ENCODE measurements around the gene RAD50.

The RAD50 gene

DNA sequence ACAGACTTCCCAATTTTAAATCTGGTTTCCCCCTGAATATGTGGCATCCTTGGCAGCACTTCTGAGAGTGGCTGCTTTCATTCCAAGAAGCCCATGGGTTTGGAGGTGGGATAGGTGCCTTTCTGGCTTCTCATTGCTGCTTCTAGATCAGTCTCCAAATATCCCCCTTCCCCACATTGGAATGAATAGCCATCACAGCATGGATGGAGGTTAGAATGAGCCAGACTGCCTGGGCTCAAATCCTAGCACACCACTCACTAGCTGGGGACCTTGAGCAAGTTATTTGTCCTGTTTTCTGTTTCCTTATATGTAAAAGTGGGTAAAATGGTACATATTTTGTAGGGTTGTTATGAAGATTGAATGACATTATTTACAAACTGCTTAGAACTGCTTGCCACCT lies 87.4 kb downstream of the RAD50 start:
- no peak overlapping the region for H3K27ac ChIP-seq (ENCODE audit: poor library complexity, severe bottlenecking)
- ATAC-seq (ENCODE audit: low read depth) (no peak), DNase-seq (ENCODE audit: low spot score) (no peak)
- peaks cover 36% of the 10 kb centered on the region for H3K36me3 ChIP-seq (ENCODE audit: low read depth)
- no peak for TF ChIP-seq CTCF (IDR thresholded peaks at IDR 0.05; ENCODE audit: poor library complexity, severe bottlenecking)
- no peaks in the 10 kb centered on the region for H3K4me1 ChIP-seq (ENCODE audit: insufficient read depth, poor library complexity, severe bottlenecking)
- no peaks in the 10 kb centered on the region for H3K9me3 ChIP-seq (ENCODE audit: severe bottlenecking)
- H3K4me3 ChIP-seq (ENCODE audit: severe bottlenecking) = no peak overlapping the region
- no peaks in the 10 kb centered on the region for H3K27me3 ChIP-seq (ENCODE audit: insufficient read depth, poor library complexity, severe bottlenecking)

GRCh38 chr5:132646583-132647266 lies 89.9 kb downstream of the RAD50 start:
- TF ChIP-seq CTCF (IDR thresholded peaks at IDR 0.05; ENCODE audit: poor library complexity, severe bottlenecking) = no peak
- no peak for ATAC-seq (ENCODE audit: low read depth)
- no peaks in the 10 kb centered on the region for H3K4me1 ChIP-seq (ENCODE audit: insufficient read depth, poor library complexity, severe bottlenecking)
- H3K36me3 ChIP-seq (ENCODE audit: low read depth) = peaks cover 13% of the 10 kb centered on the region
- H3K27me3 ChIP-seq (ENCODE audit: insufficient read depth, poor library complexity, severe bottlenecking) = no peaks in the 10 kb centered on the region
- no peaks in the 10 kb centered on the region for H3K9me3 ChIP-seq (ENCODE audit: severe bottlenecking)
- no peak for DNase-seq (ENCODE audit: low spot score)
- H3K4me3 ChIP-seq (ENCODE audit: severe bottlenecking) = no peak overlapping the region
- H3K27ac ChIP-seq (ENCODE audit: poor library complexity, severe bottlenecking) = no peak overlapping the region

DNA sequence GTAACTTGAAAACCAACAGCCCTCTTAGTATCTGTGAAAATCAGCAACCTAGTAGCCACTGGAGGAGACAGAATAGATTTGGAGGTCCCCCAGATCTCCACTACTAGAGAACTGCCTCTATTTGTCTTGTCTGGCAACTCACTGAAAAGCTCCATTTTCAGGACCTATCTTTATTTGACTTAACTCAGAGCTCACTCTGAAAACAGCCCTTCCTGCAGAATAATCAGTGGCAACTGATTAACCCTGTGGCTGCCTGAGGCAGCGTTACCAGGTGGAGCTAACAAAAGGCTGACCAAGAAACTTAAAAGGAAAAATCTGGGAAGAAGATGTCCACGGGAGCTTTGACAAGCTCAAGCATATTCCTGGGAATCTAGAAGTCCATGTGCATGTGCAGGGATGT lies 90.7 kb downstream of the RAD50 start:
- TF ChIP-seq CTCF (IDR thresholded peaks at IDR 0.05; ENCODE audit: poor library complexity, severe bottlenecking) = no peak
- Histone ChIP-seq H3K27ac (ENCODE audit: poor library complexity, severe bottlenecking) (no peak overlapping the region), H3K9me3 (ENCODE audit: severe bottlenecking) (no peaks in the 10 kb centered on the region), H3K4me1 (ENCODE audit: insufficient read depth, poor library complexity, severe bottlenecking) (no peaks in the 10 kb centered on the region), H3K27me3 (ENCODE audit: insufficient read depth, poor library complexity, severe bottlenecking) (no peaks in the 10 kb centered on the region), H3K36me3 (ENCODE audit: low read depth) (peaks cover 7% of the 10 kb centered on the region), H3K4me3 (ENCODE audit: severe bottlenecking) (no peak overlapping the region)
- ATAC-seq (ENCODE audit: low read depth) = no peak
- no peak for DNase-seq (ENCODE audit: low spot score)

GRCh38 chr5:132648355-132648754 lies 91.6 kb downstream of the RAD50 start:
- no peaks in the 10 kb centered on the region for H3K4me1 ChIP-seq (ENCODE audit: insufficient read depth, poor library complexity, severe bottlenecking)
- no peak overlapping the region for H3K27ac ChIP-seq (ENCODE audit: poor library complexity, severe bottlenecking)
- ATAC-seq (ENCODE audit: low read depth) (no peak), DNase-seq (ENCODE audit: low spot score) (no peak)
- TF ChIP-seq CTCF (IDR thresholded peaks at IDR 0.05; ENCODE audit: poor library complexity, severe bottlenecking) = no peak
- no peak overlapping the region for H3K4me3 ChIP-seq (ENCODE audit: severe bottlenecking)
- H3K9me3 ChIP-seq (ENCODE audit: severe bottlenecking) = no peaks in the 10 kb centered on the region
- no peaks in the 10 kb centered on the region for H3K36me3 ChIP-seq (ENCODE audit: low read depth)
- H3K27me3 ChIP-seq (ENCODE audit: insufficient read depth, poor library complexity, severe bottlenecking) = no peaks in the 10 kb centered on the region

DNA sequence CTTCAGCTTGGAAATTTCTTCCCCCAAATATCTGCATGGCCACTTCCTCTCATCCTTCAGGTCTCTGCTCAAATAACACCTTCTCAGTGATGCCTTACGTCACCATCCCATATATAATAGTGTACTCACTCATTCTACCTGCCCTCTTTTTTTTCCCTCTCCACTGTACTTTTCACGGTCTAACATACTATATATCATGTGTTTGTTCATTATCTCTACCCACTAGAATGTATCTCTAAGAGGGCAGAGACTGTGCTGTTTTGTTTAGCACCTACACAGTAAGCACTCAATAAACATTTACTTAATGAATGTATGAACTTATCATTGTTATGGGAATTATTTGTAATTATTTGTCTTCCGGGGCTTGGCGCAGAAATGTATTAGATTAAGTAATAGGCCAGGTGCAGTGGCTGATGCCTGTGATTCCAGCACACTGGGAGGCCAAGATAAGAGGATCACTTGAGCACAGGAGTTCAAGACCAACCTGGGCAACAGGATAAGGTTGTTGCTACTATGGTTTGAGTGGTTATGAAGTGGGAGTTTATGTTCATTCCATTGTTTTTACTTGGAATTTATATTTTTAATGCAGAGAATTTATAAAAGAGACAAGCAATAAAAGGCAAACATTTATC lies 95.2 kb downstream of the RAD50 start:
- Histone ChIP-seq H3K9me3 (ENCODE audit: severe bottlenecking) (no peaks in the 10 kb centered on the region), H3K4me1 (ENCODE audit: insufficient read depth, poor library complexity, severe bottlenecking) (no peaks in the 10 kb centered on the region), H3K27me3 (ENCODE audit: insufficient read depth, poor library complexity, severe bottlenecking) (peaks cover 6% of the 10 kb centered on the region)

More for the DNA sequence above, 95.2 kb downstream of the RAD50 start:
- Histone ChIP-seq H3K4me3 (ENCODE audit: severe bottlenecking) (no peak overlapping the region), H3K36me3 (ENCODE audit: low read depth) (no peaks in the 10 kb centered on the region), H3K27ac (ENCODE audit: poor library complexity, severe bottlenecking) (no peak overlapping the region)
- ATAC-seq (ENCODE audit: low read depth) = no peak
- no peak for TF ChIP-seq CTCF (IDR thresholded peaks at IDR 0.05; ENCODE audit: poor library complexity, severe bottlenecking)
- DNase-seq (ENCODE audit: low spot score) = no peak

Measured in RWPE2 (cell line).